ENCODE measurements around the gene SMCO3.

Gene SMCO3

DNA sequence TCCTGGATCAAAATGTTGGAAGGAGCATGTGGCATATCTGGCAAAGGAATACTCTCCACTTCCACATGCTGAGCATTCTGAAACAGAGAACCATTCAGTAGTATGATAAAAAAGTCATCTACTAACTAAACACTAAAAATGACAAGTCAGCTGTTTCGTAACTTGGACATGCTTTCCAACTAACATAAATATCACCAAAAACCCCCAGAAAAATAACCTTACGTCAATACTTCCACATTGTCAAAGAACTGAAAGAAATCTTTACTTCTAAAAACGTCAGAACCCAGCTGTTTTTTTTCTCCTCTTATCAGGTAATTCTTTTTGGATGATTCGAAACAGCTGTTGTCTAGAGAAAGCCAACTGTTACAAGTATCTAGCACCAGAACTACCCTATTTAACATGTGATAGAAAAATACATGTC lies 18.9 kb downstream of the SMCO3 start:
- in situ Hi-C loops (cut with HindIII; ENCODE audit: low pct_ligation_motif_present, low sequenced_read_pairs) = no loop called here
- TF ChIP-seq, protein P1, sequence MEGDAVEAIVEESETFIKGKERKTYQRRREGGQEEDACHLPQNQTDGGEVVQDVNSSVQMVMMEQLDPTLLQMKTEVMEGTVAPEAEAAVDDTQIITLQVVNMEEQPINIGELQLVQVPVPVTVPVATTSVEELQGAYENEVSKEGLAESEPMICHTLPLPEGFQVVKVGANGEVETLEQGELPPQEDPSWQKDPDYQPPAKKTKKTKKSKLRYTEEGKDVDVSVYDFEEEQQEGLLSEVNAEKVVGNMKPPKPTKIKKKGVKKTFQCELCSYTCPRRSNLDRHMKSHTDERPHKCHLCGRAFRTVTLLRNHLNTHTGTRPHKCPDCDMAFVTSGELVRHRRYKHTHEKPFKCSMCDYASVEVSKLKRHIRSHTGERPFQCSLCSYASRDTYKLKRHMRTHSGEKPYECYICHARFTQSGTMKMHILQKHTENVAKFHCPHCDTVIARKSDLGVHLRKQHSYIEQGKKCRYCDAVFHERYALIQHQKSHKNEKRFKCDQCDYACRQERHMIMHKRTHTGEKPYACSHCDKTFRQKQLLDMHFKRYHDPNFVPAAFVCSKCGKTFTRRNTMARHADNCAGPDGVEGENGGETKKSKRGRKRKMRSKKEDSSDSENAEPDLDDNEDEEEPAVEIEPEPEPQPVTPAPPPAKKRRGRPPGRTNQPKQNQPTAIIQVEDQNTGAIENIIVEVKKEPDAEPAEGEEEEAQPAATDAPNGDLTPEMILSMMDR (IDR thresholded peaks at IDR 0.05; ENCODE audit: low read depth, low read length, missing control alignments) = no peak
- no peak overlapping the region for H3K27ac ChIP-seq
- H3K27me3 ChIP-seq (replicated peaks) = no peaks in the 10 kb centered on the region
- no peak for DNase-seq
- H3K4me3 ChIP-seq (ENCODE audit: low read depth, low read length) = no peak overlapping the region
- H3K36me3 ChIP-seq (replicated peaks) = peaks cover 44% of the 10 kb centered on the region

DNA sequence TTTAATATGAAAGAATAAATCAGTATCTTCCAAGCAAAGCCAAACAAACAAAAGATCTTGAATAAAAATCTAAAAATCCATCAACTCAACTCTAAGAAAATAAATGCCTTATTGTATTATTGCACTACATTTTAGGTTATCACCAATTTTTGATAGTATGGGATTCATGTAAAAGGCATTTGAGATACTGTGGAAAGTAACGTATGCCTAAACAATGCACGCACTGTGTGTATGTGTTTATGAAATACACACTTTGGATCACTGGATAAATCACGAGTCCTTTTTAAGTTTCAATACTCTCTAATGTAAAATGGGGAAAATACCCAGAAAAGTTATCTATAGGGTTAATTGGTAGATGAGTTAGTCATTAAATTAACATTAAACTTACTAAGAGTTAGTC lies 28.4 kb downstream of the SMCO3 start:
- TF ChIP-seq, protein P1 (IDR thresholded peaks at IDR 0.05; ENCODE audit: low read depth, low read length, missing control alignments) = no peak
- H3K36me3 ChIP-seq (replicated peaks) = peaks cover 43% of the 10 kb centered on the region
- in situ Hi-C loops (cut with HindIII; ENCODE audit: low pct_ligation_motif_present, low sequenced_read_pairs) = no loop called here
- no peak overlapping the region for H3K4me3 ChIP-seq (ENCODE audit: low read depth, low read length)
- H3K27me3 ChIP-seq (replicated peaks) = no peaks in the 10 kb centered on the region
- H3K27ac ChIP-seq = no peak overlapping the region
- no peak for DNase-seq

DNA sequence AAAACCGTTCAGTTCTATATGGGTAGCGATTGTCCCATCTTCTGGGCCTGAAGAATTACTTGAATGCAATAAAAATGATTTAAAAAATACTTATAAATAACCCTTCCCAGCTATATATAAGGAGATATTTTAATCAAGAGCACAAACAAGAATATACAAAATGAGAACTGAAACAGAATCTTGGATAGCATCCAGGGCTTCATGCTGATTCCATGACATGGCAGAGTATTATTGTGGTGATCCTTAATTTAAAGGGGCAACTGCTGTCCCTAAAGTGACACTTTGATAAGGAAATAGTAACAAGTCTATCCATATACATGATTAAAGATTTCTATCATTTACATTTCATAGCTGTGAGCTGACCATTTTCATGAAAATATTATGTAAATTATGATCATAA lies 29.5 kb downstream of the SMCO3 start:
- Histone ChIP-seq H3K36me3 (replicated peaks) (peaks cover 32% of the 10 kb centered on the region), H3K27me3 (replicated peaks) (no peaks in the 10 kb centered on the region), H3K4me3 (ENCODE audit: low read depth, low read length) (no peak overlapping the region), H3K27ac (no peak overlapping the region)
- in situ Hi-C loops (cut with HindIII; ENCODE audit: low pct_ligation_motif_present, low sequenced_read_pairs) = no loop called here
- TF ChIP-seq, protein P1 (IDR thresholded peaks at IDR 0.05; ENCODE audit: low read depth, low read length, missing control alignments) = no peak
- no peak for DNase-seq

DNA sequence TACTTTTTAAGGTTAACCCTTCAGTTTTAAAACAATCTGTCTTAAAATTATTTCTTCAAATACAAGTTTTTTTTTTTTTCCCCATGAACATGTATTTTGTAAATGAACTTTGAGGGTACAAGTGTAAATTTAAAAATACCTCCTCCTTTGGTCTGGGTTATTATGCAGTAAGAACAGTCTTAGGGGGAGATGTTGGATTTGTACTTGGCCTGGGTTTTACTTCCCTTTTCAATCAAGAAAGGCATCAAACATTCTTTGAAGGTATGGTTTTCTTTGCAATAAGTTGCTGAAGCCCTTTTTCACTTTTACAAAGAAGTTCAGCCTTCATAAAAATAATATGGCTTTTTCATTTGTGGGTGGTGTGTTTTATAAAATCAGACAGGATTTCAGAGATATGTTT lies 31.2 kb downstream of the SMCO3 start:
- no peaks in the 10 kb centered on the region for H3K27me3 ChIP-seq (replicated peaks)
- no peak overlapping the region for H3K4me3 ChIP-seq (ENCODE audit: low read depth, low read length)
- in situ Hi-C loops (cut with HindIII; ENCODE audit: low pct_ligation_motif_present, low sequenced_read_pairs) = no loop called here
- H3K27ac ChIP-seq = no peak overlapping the region
- TF ChIP-seq, protein P1 (IDR thresholded peaks at IDR 0.05; ENCODE audit: low read depth, low read length, missing control alignments) = no peak
- DNase-seq = no peak
- peaks cover 19% of the 10 kb centered on the region for H3K36me3 ChIP-seq (replicated peaks)

DNA sequence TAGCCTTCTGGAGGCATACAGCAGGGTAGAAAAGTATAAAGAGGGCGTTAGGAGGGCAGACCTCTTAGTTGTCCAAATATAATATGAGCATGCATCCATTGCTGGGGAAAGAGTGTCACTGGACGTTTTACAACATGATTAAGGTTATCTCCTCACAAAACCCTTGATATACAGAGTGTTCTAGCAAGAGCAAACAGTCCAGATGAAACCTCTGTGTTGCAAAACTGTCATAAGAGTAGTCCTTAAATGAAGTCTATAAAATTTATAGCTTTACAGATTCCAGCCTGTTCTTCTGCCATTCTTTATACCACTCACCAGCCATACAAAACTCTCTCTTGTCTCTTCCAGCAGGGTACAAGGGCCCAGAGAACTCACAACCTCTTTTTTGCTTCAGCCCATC lies 32.4 kb downstream of the SMCO3 start:
- no peak for DNase-seq
- Histone ChIP-seq H3K36me3 (replicated peaks) (peaks cover 8% of the 10 kb centered on the region), H3K27me3 (replicated peaks) (no peaks in the 10 kb centered on the region), H3K27ac (no peak overlapping the region), H3K4me3 (ENCODE audit: low read depth, low read length) (no peak overlapping the region)
- in situ Hi-C loops (cut with HindIII; ENCODE audit: low pct_ligation_motif_present, low sequenced_read_pairs) = no loop called here
- TF ChIP-seq, protein P1 (IDR thresholded peaks at IDR 0.05; ENCODE audit: low read depth, low read length, missing control alignments) = no peak

DNA sequence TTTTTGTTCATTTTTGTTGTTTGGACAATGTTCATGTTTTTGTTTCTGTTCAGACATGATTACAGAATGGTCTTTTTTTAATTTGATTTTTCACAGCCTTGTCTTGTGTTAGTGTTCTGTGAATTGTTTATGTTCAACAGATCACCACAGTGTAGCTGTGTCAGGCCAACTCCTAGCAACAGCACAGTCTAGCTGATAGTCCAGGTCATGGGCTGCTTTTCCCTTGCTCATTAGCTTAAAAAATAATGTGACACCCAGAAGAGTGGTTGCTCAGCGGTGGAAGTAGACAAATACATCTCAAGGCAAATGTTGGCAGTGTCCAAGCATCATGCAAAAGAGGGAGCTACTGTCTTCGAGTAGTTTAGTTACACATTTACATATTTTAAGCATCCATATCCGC lies 33.1 kb downstream of the SMCO3 start:
- no peak overlapping the region for H3K27ac ChIP-seq
- TF ChIP-seq, protein P1 (IDR thresholded peaks at IDR 0.05; ENCODE audit: low read depth, low read length, missing control alignments) = no peak
- peaks cover 8% of the 10 kb centered on the region for H3K36me3 ChIP-seq (replicated peaks)
- no peak for DNase-seq
- no peak overlapping the region for H3K4me3 ChIP-seq (ENCODE audit: low read depth, low read length)
- in situ Hi-C loops (cut with HindIII; ENCODE audit: low pct_ligation_motif_present, low sequenced_read_pairs) = no loop called here
- no peaks in the 10 kb centered on the region for H3K27me3 ChIP-seq (replicated peaks)
